Mucosa of gallbladder (tissue), 1 donor: ENCODE measurements around the gene PHF2. TPM values are rescaled to one million over a fixed set of nuclear protein-coding genes. Genes with fewer than 3 reads are reported as not detected.
A peak's percentile ranks its signal among the peaks of the same experiment; 100 is the strongest.

Experiments used
- DNase-seq: peaks from one replicate; pipeline ENCODE4 v3.0.0-alpha.2; 2020; ENCODE audit warnings: low spot score
- total RNA-seq: library from RNA; stranded (reverse); gene quantifications from one replicate; pipeline ENCODE4 v1.2.1, GENCODE V29; 2021
- donor health status: DM: no; HTN: no; CAD: no.

PHF2 gene
- 31.0 TPM for total RNA-seq

DNA sequence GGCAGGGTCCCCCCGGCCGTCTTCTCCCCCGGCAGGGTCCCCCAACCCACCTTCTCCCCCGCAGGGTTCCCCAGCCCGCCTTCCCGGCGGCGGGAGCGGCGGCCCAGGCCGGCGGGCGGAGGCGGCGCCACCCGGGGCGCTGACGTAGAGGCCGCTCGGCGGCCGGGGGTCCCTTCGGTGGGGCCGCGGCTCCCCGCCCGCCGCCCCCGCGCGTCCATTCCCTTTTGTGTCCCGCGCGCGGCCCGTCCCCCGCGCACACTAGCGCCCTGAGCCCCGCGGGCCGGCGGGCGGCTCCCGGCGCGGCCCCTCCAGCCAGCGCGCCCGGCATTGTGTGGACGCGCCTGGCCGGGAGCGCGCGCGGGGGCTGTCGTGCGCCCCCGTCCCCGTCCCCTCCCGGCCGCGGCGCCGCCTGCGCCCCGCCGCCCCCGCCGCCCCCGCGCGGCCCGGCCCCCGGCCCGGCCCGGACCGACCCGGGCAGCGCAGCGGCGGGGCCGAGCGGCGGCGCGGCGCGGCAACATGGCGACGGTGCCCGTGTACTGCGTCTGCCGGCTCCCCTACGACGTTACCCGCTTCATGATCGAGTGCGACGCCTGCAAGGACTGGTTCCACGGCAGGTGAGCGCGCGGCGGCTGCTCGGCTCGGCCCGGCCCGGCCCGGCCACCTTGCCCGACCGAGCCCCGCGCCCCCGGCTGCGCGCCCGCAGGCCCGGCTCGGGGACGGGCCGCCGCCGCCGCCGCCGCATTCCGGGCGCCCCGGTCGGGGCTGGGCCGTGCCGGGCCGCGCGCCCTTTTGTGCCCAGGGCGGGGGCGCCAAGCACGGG lies at the start of gene PHF2:
Gene PHF2, plus strand, starts transcription at position 327 of the 820 bp plus-strand sequence. Its CDS starts 190 bp downstream, at position 517.
- DNase-seq, result no peak

DNA sequence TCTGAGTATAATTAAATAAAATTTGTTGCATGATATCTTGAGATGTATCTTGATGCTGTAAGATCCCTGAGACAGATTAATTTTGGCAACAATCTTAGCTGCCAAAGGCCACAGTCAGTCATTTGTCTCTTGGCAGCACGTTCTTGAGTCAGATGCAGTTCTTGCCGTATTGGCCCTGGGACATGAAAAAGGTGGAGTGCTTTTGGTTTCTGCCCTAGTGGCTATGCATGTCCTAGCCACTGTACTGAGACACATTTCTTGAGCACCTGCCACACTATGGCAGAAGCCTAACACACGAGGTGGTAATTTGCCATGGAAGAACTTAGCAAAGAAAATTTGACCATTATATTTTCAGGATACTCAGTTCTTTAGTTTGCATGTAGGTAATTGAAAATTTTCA lies 45.0 kb upstream of the PHF2 start:
- DNase-seq, result no peak

DNA sequence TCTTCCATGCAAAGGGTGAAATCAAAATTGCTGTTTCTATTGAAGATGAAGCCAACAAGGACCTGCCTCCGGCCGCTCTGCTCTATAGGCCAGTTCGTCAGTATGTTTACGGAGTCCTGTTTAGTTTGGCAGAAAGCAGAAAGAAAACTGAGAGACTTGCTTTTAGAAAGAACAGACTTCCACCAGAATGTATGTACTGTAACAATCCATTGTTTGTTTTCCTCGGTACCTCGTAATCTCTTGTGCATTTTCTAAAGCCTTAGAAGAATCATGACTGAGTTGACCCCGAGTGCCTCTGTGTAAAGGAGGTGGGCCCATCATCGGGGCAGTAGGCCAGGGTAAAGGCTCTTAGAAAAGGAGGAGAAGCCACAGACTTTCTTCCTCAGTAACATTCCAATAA lies 44.2 kb upstream of the PHF2 start:
- no peak for DNase-seq

DNA sequence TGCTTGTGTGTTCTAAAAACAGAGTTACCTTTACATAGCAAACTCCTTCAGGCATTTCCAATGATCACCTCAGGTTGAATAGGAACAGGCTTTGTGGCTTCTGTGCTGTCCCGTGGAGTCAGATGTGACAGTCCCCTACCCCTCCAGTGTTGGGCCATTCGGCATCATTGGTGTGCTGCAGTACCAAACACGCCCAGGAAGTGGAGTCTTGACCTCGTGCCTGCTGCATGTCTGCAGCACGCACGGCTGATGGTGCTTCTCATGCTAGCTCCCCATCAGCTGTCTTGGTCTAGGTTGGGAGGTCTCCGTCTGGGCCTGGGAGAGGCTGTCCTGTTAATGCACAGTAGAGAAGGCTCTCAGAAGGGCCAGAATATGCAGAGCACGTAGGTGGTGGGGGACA lies 42.5 kb upstream of the PHF2 start:
- DNase-seq, result no peak

DNA sequence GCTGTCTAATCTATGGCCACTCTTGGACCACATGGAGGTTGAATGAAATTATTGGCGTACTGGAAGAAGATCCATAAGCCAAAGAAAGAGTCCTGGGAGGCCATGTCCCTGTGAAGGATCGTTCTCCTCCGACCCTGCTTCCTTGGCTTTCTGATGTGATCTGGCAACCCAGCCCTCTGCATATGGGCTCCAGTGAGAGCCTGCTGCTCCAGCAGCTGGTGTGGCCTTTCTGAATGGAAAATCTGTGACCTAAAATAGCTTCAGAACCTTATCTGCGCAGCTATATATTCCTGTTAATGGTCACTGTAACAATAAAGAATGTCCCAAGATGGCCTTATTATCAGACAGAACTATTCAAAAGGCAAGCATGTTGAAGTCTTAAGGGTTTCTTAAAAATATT lies 40.2 kb upstream of the PHF2 start:
- no peak for DNase-seq

DNA sequence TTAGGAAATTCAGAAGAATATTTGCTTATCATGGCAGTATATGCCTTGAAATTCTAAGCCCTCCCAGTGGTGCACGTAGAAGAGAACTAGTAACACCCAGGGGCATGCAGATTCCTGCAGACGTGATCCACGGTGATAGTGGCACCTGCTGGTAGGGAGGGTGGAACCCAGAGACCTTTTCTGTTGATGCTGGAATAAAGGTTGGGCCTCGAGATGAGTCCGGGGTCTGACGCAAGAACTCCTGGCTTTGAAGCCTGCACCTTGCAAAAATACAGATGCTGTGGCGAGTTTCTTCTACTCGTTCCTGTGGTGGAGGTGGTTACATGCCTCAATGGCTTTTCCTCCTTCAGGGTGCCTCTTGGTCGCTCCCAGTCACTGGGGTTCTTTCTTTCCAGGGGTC lies 39.5 kb upstream of the PHF2 start:
- no peak for DNase-seq

DNA sequence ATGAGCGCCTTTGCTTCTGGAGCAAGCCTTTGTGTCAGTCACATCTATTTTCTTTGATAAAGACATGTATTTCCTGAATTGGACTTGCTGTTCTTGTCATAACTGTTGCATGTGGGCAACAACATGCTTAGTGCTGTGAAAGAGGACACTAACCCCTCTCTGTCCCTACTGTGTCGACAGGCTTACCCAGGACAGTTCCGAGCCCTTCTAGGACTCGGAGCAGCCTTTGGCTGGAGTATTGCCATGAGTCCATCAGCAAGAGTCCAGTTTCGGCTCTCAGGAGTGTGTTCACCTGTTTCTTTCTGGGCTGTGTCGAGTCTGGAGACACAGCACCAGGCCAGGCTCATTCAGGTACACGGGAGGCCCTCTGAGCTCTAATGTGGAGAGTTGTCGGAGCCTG lies 36.1 kb upstream of the PHF2 start:
- DNase-seq, result no peak

DNA sequence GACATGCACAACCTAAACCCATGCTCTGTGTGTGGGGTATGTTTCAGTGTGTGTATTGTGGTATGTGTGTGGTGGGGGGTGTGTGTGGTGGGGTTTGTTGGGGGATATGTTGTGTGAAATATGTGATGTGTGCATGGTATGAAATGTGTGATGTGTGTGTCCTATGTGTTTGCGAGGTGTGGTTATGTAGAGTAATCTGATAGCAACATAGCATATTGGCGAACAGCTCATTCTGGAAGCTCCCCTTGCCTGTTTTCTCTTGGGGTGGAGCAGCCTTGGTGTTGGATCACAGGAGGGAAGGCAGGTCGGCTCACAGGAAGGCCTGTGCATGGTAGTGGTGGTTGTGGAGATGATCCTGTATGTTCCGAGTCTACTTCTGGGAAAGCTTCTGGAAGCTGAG lies 35.4 kb upstream of the PHF2 start:
- DNase-seq, result no peak

DNA sequence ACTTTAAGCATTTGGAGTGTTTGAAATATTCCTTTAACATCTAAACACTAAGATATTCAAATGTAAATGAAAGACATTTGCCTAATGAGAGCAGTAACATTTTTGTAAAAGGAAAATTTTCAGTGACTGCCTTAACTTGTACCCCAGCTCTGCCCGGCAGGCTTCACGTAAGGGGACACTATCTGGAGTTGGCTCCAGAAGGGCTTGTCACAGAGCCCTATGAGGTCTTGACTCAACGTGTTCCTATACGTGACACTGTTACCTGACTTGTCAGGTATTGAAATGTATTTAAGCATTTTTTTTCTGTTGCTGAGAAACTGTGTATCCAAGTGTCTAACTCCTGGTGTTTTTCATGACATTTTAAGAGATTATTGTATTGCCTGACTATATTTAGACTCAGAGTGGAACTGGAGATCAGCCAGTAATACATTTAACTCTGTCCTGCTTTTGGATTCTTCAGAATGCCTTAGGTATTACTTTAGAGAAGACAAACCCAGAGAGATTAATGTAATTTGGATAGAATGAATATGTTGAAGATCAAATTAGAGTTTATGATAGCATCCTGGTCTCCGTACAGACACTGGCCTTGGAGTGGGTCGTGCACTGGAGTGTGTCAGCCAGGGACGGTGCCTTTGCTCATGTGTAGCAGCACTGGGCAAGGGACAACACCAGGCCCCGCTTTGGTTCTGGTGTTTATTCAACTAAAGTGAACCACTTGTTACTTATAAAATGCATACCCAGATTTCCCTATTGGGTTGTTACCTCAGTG lies 34.6 kb upstream of the PHF2 start:
- no peak for DNase-seq

DNA sequence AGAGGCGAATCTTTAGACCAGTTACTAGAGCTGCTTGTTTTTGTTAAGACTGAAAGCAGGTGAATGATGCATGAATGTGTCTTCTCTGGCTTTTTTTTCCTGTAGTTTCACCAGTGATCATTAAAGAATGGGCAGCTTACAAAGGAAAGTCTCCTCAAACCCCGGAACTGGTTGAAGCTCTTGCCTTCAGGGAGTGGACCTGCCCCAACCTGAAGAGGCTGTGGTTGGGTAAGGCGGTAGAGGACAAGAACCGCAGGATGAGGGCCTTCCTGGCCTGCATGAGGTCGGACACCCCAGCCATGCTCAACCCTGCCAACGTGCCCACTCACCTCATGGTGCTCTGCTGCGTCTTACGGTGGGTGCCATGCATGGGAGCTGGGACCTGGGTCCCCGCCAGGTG lies 33.3 kb upstream of the PHF2 start:
- DNase-seq, result no peak

DNA sequence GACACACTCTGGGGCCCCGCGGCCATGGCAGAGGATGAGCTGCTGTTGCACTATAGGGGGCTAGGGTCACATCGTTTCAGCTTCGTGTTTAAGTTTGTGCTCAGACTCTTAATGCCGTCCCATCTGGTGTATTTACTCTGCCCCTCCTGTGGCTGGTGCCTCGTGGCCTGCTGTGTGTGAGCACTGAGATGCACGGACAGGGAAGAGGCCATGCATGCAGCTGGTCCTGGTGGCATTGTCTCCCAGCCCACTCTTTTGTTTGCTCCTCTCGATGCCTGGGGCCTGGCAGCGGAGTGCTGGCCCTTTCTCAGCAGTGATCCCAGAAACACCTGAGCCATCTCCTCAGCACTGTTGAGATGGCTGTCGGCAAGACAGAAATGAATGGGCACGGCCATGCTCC lies 30.0 kb upstream of the PHF2 start:
- DNase-seq, result no peak

DNA sequence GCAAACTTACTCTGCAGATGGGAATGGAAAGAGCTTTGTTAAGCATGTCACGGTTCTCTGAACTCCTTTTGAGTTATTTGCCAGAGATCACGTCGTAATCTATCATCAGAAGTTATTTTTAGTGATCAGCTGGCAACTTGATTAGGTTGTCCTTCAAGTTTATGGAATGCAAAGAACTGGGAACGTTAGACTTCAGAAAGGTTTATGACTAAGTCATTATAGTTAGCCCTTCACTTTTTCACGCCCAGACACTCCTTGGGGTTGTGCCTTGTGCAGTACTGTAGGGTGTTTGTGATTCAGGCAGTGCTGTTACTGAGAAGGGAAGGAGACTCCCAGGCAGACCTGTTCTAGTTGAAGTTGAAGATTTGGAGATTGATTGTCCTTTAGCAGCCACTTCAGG lies 26.8 kb upstream of the PHF2 start:
- no peak for DNase-seq

DNA sequence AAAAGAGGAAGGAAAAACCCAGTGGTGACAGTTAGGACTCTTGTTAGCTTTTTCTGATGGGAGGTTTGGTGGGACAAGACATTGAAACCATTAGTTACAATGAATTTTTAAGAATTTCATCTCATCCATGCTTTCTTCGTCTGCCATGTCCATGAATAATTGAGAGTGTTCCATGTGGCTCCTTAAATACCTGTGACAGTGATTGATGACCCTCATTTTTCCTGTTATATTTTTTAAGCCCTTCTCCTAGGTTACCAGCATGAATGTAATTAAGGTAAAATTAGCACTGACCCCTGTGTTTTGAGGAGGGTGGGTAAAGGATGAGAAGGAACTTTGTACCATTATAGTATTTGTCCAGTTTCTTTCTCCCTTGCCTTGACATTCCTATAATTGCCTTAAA lies 23.5 kb upstream of the PHF2 start:
- no peak for DNase-seq

DNA sequence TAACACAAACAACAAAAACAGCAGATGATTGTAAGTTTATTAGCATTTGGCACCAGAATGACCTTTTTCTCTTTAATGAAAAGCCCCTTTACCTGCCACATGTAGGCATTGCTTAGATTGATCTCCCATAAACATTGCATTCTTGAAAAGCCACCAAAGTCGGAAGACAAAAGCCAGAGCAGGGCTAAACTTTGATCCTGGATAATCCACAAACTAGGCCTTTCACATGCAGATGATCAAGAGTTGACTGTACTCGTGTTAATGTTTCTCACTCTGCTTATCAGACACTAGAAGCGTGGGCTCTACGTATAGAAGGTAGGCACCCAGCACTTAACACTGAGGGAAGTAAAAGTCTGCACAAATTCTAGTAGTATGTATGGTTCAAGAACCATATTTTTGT lies 21.0 kb upstream of the PHF2 start:
- DNase-seq, result no peak

DNA sequence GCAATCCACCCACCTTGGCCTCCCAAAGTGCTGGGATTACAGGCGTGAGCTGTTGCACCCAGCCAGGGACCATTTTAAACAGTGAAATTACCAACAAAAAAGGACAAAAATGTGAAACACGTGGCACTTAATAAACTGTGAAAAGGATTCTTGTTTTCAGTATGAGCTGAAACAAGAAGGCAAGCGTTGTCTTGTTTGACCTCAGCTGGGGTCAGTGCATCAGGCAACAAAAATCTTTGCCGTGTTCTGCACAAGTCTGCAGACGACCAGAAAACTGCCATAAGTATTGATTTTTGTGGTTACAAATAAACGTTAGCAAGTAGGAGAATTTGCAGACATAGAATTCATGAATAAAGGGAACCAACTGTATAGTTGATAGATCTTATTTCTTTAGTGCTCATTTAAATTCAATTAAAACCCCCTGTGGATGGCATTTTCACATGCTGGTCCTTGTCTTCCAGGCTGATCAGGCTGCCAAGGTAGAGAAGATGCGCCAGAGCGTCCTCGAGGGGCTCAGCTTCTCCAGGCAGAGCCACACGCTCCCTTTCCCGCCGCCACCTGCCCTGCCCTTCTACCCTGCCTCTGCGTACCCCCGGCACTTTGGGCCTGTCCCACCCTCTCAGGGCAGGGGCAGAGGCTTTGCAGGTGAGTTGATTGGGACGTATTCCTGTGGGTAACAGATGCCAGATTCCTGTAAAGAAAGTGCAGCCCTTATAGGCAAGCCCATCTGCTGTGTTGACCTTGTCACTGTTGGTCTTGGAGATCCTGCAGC lies 18.8 kb upstream of the PHF2 start:
- DNase-seq, result no peak

DNA sequence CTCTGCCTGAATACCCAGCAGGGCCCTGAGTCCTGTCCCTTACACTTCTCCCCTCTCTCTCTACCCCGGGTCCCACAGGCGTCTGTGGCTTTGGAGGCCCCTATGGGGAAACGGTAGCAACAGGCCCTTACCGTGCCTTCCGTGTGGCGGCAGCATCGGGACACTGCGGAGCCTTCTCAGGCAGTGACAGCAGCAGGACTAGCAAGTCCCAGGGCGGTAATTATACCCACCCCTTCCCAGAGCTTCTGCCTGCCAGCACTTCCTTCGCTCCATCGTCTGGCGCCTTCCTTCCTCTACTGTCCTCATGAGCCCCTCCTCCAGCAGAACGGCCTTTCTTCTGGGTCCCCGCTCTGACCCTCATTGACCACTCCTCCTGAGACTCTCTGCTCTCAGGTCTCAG lies 17.9 kb upstream of the PHF2 start:
- no peak for DNase-seq

DNA sequence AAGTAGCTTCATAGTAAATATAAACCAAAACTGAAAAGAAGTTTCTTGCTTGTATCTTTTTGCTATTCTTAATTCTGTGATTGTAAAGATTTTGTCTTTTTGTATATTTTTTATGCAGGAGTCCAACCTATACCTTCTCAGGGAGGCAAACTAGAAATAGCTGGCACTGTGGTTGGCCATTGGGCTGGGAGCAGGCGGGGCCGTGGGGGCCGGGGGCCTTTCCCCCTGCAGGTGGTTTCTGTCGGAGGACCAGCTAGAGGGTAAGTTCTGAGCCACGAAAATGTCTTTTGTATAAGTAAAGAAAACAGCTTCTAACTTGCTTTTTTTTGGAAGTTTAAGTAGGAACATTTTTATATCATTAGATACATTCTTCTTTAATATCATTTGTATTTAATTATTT lies 15.4 kb upstream of the PHF2 start:
- no peak for DNase-seq

DNA sequence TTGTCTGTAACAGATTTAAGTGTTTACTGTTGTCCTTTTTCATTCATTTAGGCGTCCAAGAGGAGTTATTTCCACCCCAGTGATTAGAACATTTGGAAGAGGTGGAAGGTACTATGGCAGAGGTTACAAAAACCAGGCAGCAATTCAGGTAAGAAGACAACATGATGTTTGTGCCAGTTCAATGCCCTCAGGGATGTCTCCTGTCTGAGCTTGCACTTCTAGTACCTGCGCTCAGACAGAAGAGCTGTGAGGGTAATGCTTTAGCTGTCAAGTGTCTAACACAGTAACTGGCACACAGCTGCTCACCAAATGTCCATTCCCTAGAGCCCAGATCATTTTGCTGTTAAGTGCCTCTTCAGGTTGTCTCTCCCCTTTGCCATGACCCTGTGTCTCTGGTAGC lies 14.2 kb upstream of the PHF2 start:
- no peak for DNase-seq

DNA sequence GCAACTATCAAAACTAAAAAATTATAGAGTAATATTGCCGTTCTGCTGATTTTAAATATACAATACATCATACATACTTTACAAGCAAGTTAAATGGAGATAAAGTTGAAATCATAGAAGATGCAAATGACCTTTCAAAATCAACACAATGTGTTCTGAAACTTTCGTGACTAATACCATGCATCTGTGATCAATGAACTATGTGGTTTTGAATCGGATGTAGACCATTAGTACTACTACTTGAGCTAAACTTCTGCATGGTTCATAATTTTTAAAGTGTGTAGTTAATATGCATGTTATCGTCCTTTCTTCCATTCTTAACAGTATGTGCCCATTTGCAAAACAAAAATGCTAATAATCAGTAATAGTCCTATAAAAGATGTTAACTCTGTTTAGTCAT lies 11.3 kb upstream of the PHF2 start:
- DNase-seq, result no peak

DNA sequence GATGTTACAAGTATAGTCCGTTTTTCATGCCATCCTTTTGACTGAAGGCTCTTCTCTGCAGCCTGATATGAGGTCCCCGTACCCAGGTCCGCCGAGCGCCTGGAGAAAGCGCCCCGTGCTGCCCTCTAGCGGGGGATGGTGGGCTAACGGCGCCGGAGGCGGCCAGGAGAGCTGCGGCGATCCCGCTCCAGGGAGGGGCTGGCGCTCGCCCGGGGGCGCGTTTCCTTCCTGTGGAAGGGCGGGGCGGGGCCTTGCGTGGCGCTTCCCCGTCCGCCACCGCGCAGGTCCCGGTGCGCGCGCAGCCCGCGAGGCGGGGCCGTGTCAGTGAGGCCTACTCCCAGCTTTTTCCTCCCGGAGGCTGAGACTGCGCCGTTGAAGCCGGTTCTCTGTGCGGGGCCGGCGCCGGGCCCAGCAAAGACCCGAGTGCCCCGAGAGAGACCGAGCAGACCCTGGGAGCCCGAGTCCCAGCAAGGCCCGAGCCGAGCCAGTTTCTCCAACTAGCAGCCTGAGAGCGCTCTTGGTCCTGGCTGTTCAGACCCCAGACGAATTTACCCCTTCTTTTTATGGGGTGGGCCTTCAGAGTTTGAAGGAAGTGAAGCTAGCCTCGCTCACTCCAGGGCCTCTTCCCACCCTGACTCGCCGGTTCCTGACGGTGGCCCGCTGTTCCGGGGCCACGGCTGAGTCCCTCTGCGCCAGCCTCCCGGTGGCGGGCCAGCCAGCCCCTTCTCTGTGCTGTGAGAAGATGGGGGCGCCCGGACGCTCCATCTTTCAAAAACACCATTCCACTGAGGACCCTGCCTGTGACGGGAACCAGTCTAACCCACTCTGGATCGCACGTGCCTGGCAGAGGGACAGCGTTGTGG lies 9.7 kb upstream of the PHF2 start:
- DNase-seq, result peak; percentile 98

DNA sequence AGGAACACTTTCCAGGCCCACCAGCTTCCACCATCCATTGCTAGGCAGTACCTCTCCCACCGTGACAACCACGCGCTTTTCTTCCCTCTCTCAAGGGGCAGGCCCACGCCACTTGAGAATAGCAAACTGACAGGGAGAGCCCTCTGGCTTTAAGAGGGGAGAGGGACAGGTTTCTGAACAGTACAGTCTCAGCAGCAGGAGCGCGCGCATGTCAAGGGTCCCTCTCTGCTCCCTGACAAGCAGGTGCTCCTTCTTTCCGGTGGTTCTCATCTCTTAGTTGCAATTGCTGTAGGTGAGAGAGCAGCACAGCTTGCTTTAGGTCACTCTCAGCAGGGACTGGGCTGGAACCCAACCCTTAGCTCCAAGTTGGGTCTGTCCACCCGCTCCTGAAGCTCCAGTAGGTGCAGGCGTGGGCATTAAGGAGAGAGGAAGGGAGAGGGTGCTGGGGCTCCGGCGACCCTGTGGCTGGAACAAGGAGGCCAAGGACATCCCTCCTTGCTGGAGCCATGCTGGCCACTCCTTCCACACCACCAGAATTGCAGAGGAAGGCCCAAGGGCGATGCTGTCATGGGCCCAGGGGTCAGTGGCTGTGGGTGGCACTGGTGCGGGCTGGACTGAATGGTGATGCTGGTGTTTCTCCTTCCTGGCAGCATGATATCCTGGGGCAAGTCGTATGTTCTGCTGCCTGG lies 9.0 kb upstream of the PHF2 start:
- no peak for DNase-seq
